ENCODE data around the gene DOCK4.

The DOCK4 gene

DNA sequence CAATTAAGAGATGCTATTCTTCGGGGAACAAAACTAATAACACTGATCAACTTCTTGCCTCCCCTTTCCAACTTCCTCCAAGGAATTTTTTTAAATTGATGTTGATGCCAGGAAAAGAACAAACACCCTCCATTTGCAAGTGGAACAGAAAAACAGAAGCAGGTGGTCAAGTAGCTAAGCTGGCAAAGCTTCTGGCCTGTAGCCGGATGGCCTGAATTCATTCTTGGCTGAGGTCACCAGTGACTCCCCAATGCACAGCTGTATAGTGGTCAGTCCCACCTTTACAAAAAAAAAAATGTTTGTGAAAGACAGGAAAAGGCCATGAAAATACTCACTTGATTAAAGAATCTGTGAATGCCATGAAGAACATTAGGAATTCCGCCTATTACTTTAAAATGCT, 39.1 kb downstream of the DOCK4 start:
- Histone ChIP-seq H3K9me3 (ENCODE audit: severe bottlenecking) (no peaks in the 10 kb centered on the region), H3K27ac (ENCODE audit: poor library complexity, severe bottlenecking) (no peak overlapping the region), H3K4me1 (ENCODE audit: insufficient read depth, poor library complexity, severe bottlenecking) (peaks cover 10% of the 10 kb centered on the region), H3K36me3 (ENCODE audit: low read depth) (no peaks in the 10 kb centered on the region), H3K27me3 (ENCODE audit: insufficient read depth, poor library complexity, severe bottlenecking) (no peaks in the 10 kb centered on the region), H3K4me3 (ENCODE audit: severe bottlenecking) (no peak overlapping the region)
- TF ChIP-seq, protein P1, sequence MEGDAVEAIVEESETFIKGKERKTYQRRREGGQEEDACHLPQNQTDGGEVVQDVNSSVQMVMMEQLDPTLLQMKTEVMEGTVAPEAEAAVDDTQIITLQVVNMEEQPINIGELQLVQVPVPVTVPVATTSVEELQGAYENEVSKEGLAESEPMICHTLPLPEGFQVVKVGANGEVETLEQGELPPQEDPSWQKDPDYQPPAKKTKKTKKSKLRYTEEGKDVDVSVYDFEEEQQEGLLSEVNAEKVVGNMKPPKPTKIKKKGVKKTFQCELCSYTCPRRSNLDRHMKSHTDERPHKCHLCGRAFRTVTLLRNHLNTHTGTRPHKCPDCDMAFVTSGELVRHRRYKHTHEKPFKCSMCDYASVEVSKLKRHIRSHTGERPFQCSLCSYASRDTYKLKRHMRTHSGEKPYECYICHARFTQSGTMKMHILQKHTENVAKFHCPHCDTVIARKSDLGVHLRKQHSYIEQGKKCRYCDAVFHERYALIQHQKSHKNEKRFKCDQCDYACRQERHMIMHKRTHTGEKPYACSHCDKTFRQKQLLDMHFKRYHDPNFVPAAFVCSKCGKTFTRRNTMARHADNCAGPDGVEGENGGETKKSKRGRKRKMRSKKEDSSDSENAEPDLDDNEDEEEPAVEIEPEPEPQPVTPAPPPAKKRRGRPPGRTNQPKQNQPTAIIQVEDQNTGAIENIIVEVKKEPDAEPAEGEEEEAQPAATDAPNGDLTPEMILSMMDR (IDR thresholded peaks at IDR 0.05; ENCODE audit: poor library complexity, severe bottlenecking): no peak
- DNase-seq (ENCODE audit: low spot score) (no peak), ATAC-seq (ENCODE audit: low read depth) (no peak)

GRCh38 chr7:112162784-112163506, 43.3 kb downstream of the DOCK4 start:
- Histone ChIP-seq H3K36me3 (ENCODE audit: low read depth) (peaks cover 3% of the 10 kb centered on the region; the same call in 1 of the 2 replicates), H3K27ac (ENCODE audit: poor library complexity, severe bottlenecking) (peak overlapping the region; percentile 10), H3K4me1 (ENCODE audit: insufficient read depth, poor library complexity, severe bottlenecking) (peaks cover 26% of the 10 kb centered on the region), H3K27me3 (ENCODE audit: insufficient read depth, poor library complexity, severe bottlenecking) (no peaks in the 10 kb centered on the region), H3K9me3 (ENCODE audit: severe bottlenecking) (no peaks in the 10 kb centered on the region), H3K4me3 (ENCODE audit: severe bottlenecking) (no peak overlapping the region)
- ATAC-seq (ENCODE audit: low read depth): no peak
- TF ChIP-seq, protein P1 (IDR thresholded peaks at IDR 0.05; ENCODE audit: poor library complexity, severe bottlenecking): no peak
- no peak for DNase-seq (ENCODE audit: low spot score)

DNA sequence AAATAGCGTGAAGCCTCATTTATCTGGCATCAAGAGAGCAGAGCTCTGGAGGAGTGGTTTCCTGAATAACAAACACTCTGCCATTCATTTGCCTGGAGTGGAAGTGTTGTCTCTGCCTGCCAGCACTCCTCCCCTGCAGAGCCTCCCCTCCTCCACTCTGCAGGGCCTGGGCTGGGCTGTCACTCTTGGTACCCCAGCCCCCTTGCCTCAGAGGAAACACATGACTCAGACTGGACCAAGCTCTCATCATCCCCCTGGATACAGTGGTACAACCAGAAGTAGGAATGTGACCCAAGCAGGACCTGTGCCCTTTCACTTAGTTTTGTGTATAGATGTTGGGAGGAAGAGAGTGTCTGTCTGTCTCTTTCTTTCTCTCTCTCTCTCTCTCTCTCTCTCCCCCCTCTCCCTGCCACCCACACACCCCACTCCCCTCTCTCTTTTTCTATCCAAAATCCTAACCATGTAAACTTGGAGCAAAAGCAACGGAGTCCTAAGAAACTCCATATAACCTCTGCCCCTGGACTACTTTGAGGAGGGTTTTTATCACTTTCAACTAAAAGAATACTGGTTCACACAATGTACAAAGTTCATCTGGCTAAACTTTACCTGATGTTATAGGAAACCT, 43.9 kb downstream of the DOCK4 start:
- peak; percentile 55 for ATAC-seq (ENCODE audit: low read depth)
- DNase-seq (ENCODE audit: low spot score): no peak
- H3K4me1 ChIP-seq (ENCODE audit: insufficient read depth, poor library complexity, severe bottlenecking): peaks cover 26% of the 10 kb centered on the region
- H3K36me3 ChIP-seq (ENCODE audit: low read depth): peaks cover 3% of the 10 kb centered on the region; the same call in 1 of the 2 replicates
- H3K9me3 ChIP-seq (ENCODE audit: severe bottlenecking): no peaks in the 10 kb centered on the region
- TF ChIP-seq, protein P1 (IDR thresholded peaks at IDR 0.05; ENCODE audit: poor library complexity, severe bottlenecking): no peak
- H3K27me3 ChIP-seq (ENCODE audit: insufficient read depth, poor library complexity, severe bottlenecking): no peaks in the 10 kb centered on the region
- H3K27ac ChIP-seq (ENCODE audit: poor library complexity, severe bottlenecking): peak overlapping the region; percentile 10
- H3K4me3 ChIP-seq (ENCODE audit: severe bottlenecking): no peak overlapping the region

GRCh38 chr7:112161253-112162141, 44.7 kb downstream of the DOCK4 start:
- Histone ChIP-seq H3K27me3 (ENCODE audit: insufficient read depth, poor library complexity, severe bottlenecking) (no peaks in the 10 kb centered on the region), H3K4me3 (ENCODE audit: severe bottlenecking) (no peak overlapping the region), H3K27ac (ENCODE audit: poor library complexity, severe bottlenecking) (no peak overlapping the region), H3K36me3 (ENCODE audit: low read depth) (peaks cover 3% of the 10 kb centered on the region; the same call in 1 of the 2 replicates), H3K4me1 (ENCODE audit: insufficient read depth, poor library complexity, severe bottlenecking) (peaks cover 26% of the 10 kb centered on the region), H3K9me3 (ENCODE audit: severe bottlenecking) (no peaks in the 10 kb centered on the region)
- ATAC-seq (ENCODE audit: low read depth) (no peak), DNase-seq (ENCODE audit: low spot score) (no peak)
- TF ChIP-seq, protein P1 (IDR thresholded peaks at IDR 0.05; ENCODE audit: poor library complexity, severe bottlenecking): no peak

Measured in RWPE2 (cell line).